WTC11 (cell line): ENCODE measurements around the gene ZNF490. TPM values are rescaled to one million over a fixed set of nuclear protein-coding genes. Genes with fewer than 3 reads are reported as not detected.

Experiments
- ATAC-seq: fragments of 200-7000 bp; cut with Tn5 transposase; 2 replicates; pipeline ENCODE4 v1.10.0; 2021; ENCODE audit warnings: mild to moderate bottlenecking, moderate library complexity
- CTCF ChIA-PET: fragments of 300-600 bp; sonication (Branson Sonifier 250); formaldehyde crosslinking; loops from one replicate; lab custom pipeline; 2021; ENCODE audit warnings: antibody characterized with exemption; lab: Charles Lee
- POLR2A ChIA-PET: fragments of 350-600 bp; sonication (Branson Sonifier 250); formaldehyde crosslinking; loops from one replicate; lab custom pipeline; 2021; ENCODE audit warnings: antibody characterized with exemption; lab: Charles Lee
- DNase-seq: peaks from one replicate; pipeline ENCODE4 v3.0.0; 2021; ENCODE audit warnings: low spot score
- H3K27ac Mint-ChIP-seq: 2 replicates; pipeline ENCODE4 v1.8.0; 2021; ENCODE audit warnings: mixed read lengths
- H3K27me3 Mint-ChIP-seq: 2 replicates; pipeline ENCODE4 v1.8.0; 2021; ENCODE audit warnings: low read depth, mild to moderate bottlenecking, moderate library complexity, mixed read lengths
- H3K36me3 Mint-ChIP-seq: 2 replicates; pipeline ENCODE4 v1.8.0; 2021; ENCODE audit warnings: mixed read lengths
- H3K4me1 Mint-ChIP-seq: 2 replicates; pipeline ENCODE4 v1.8.0; 2022; ENCODE audit warnings: mixed read lengths
- H3K4me3 Mint-ChIP-seq: 2 replicates; pipeline ENCODE4 v1.8.0; 2021; ENCODE audit warnings: mild to moderate bottlenecking, moderate library complexity, mixed read lengths
- H3K9me3 Mint-ChIP-seq: 2 replicates; pipeline ENCODE4 v1.8.0; 2021; ENCODE audit warnings: mixed read lengths
- ARID4B ChIP-seq: sonication (generic); formaldehyde crosslinking; IDR thresholded peaks from 2 replicates; pipeline ENCODE4 v1.8.0; 2023; ENCODE audit warnings: missing genetic modification reagents, mild to moderate bottlenecking, borderline replicate concordance
- ATF1 ChIP-seq: sonication (generic); formaldehyde crosslinking; IDR thresholded peaks from 2 replicates; pipeline ENCODE4 v1.8.1; 2023; ENCODE audit warnings: mild to moderate bottlenecking, moderate library complexity, missing genetic modification reagents
- CREB1 ChIP-seq: sonication (generic); formaldehyde crosslinking; IDR thresholded peaks from 2 replicates; pipeline ENCODE4 v1.8.0; 2023; ENCODE audit warnings: mild to moderate bottlenecking, missing genetic modification reagents
- FOXJ3 ChIP-seq: sonication (generic); formaldehyde crosslinking; IDR thresholded peaks from 2 replicates; pipeline ENCODE4 v1.9.0; 2021; ENCODE audit warnings: missing genetic modification reagents, mild to moderate bottlenecking, borderline replicate concordance
- GABPB1 ChIP-seq: sonication (generic); formaldehyde crosslinking; IDR thresholded peaks from 2 replicates; pipeline ENCODE4 v1.8.1; 2023; ENCODE audit warnings: mild to moderate bottlenecking, missing genetic modification reagents
- JAZF1 ChIP-seq: fragments of 250-450 bp; sonication (Bioruptor Pico); IDR thresholded peaks from 2 replicates; pipeline ENCODE4 v1.9.0; 2021; ENCODE audit warnings: moderate library complexity, mild to moderate bottlenecking, inconsistent platforms
- JUN ChIP-seq: sonication (generic); formaldehyde crosslinking; IDR thresholded peaks from 2 replicates; pipeline ENCODE4 v1.8.0; 2023; ENCODE audit warnings: mild to moderate bottlenecking, missing genetic modification reagents
- PRRX2 ChIP-seq: fragments of 250-450 bp; sonication (Bioruptor Pico); IDR thresholded peaks from 2 replicates; pipeline ENCODE4 v1.8.0; 2021; ENCODE audit warnings: mild to moderate bottlenecking
- RELA ChIP-seq: sonication (generic); formaldehyde crosslinking; IDR thresholded peaks from 2 replicates; pipeline ENCODE4 v1.8.1; 2022; ENCODE audit warnings: missing genetic modification reagents, mild to moderate bottlenecking, borderline replicate concordance
- RORB ChIP-seq: fragments of 250-450 bp; sonication (Bioruptor Pico); IDR thresholded peaks from 2 replicates; pipeline ENCODE4 v1.9.0; 2021; ENCODE audit warnings: mild to moderate bottlenecking
- STAT6 ChIP-seq: sonication (generic); formaldehyde crosslinking; conservative IDR thresholded peaks from 2 replicates; pipeline ENCODE4 v1.8.1; 2023; ENCODE audit warnings: mild to moderate bottlenecking, low read depth, missing genetic modification reagents, moderate library complexity
- ZNF219 ChIP-seq: sonication (generic); formaldehyde crosslinking; IDR thresholded peaks from 2 replicates; pipeline ENCODE4 v1.8.0; 2023; ENCODE audit warnings: missing genetic modification reagents, mild to moderate bottlenecking, borderline replicate concordance
- total RNA-seq: library from RNA; stranded (reverse); gene quantifications from 3 replicates; pipeline ENCODE4 v1.2.3, GENCODE V29; 2021
- TF ChIP-seq, protein P1 (sequence below): sonication (generic); formaldehyde crosslinking; IDR thresholded peaks from 2 replicates; pipeline ENCODE4 v1.8.0; 2022; ENCODE audit warnings: mild to moderate bottlenecking, missing genetic modification reagents
- TF ChIP-seq, protein P2 (sequence below): fragments of 250-450 bp; sonication (Bioruptor Pico); IDR thresholded peaks from 2 replicates; pipeline ENCODE4 v1.9.0; 2021; ENCODE audit warnings: mild to moderate bottlenecking
- TF ChIP-seq, protein P3 (sequence below): sonication (generic); formaldehyde crosslinking; IDR thresholded peaks from 2 replicates; pipeline ENCODE4 v1.8.1; 2023; ENCODE audit warnings: mild to moderate bottlenecking, missing genetic modification reagents
- TF ChIP-seq, protein P4 (sequence below): sonication (generic); formaldehyde crosslinking; IDR thresholded peaks from 2 replicates; pipeline ENCODE4 v1.8.0; 2022; ENCODE audit warnings: mild to moderate bottlenecking, missing genetic modification reagents
- TF ChIP-seq, protein P5 (sequence below): fragments of 250-450 bp; sonication (Bioruptor Pico); conservative IDR thresholded peaks from 2 replicates; pipeline ENCODE4 v1.9.0; 2021; ENCODE audit warnings: mild to moderate bottlenecking

ZNF490 gene
- total RNA-seq, 1 experiment from 2014 or later: 7.3 TPM

GRCh38 chr19:12544401-12544876, 66.2 kb downstream of the ZNF490 start:
- POLR2A ChIA-PET: no interaction called here
- H3K27ac Mint-ChIP-seq: no peak overlapping the region
- H3K4me1 Mint-ChIP-seq: peaks cover 11% of the 10 kb centered on the region
- no peak overlapping the region for H3K4me3 Mint-ChIP-seq
- CTCF ChIA-PET: interaction anchor here (0.5 kb wide), 1 partner anchor 138 kb away, joined by 3 read pairs; no protein-coding TSS in a partner anchor
- no peaks in the 10 kb centered on the region for H3K27me3 Mint-ChIP-seq
- peaks cover 18% of the 10 kb centered on the region for H3K9me3 Mint-ChIP-seq
- DNase-seq (no peak), ATAC-seq (no peak)
- TF ChIP-seq, protein P1, sequence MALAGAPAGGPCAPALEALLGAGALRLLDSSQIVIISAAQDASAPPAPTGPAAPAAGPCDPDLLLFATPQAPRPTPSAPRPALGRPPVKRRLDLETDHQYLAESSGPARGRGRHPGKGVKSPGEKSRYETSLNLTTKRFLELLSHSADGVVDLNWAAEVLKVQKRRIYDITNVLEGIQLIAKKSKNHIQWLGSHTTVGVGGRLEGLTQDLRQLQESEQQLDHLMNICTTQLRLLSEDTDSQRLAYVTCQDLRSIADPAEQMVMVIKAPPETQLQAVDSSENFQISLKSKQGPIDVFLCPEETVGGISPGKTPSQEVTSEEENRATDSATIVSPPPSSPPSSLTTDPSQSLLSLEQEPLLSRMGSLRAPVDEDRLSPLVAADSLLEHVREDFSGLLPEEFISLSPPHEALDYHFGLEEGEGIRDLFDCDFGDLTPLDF (CRISPR knock-in tag): no peak
- TF ChIP-seq FOXJ3 (CRISPR knock-in tag) (no peak), ATF1 (CRISPR knock-in tag) (no peak), GABPB1 (CRISPR knock-in tag) (no peak), ZNF219 (CRISPR knock-in tag) (no peak), JUN (CRISPR knock-in tag) (no peak)
- TF ChIP-seq, protein P2, sequence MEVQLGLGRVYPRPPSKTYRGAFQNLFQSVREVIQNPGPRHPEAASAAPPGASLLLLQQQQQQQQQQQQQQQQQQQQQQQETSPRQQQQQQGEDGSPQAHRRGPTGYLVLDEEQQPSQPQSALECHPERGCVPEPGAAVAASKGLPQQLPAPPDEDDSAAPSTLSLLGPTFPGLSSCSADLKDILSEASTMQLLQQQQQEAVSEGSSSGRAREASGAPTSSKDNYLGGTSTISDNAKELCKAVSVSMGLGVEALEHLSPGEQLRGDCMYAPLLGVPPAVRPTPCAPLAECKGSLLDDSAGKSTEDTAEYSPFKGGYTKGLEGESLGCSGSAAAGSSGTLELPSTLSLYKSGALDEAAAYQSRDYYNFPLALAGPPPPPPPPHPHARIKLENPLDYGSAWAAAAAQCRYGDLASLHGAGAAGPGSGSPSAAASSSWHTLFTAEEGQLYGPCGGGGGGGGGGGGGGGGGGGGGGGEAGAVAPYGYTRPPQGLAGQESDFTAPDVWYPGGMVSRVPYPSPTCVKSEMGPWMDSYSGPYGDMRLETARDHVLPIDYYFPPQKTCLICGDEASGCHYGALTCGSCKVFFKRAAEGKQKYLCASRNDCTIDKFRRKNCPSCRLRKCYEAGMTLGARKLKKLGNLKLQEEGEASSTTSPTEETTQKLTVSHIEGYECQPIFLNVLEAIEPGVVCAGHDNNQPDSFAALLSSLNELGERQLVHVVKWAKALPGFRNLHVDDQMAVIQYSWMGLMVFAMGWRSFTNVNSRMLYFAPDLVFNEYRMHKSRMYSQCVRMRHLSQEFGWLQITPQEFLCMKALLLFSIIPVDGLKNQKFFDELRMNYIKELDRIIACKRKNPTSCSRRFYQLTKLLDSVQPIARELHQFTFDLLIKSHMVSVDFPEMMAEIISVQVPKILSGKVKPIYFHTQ (CRISPR knock-in tag): no peak
- H3K36me3 Mint-ChIP-seq: peaks cover 51% of the 10 kb centered on the region

GRCh38 chr19:12543855-12544254, 66.8 kb downstream of the ZNF490 start:
- H3K9me3 Mint-ChIP-seq: peaks cover 18% of the 10 kb centered on the region
- no peak overlapping the region for H3K4me3 Mint-ChIP-seq
- H3K27me3 Mint-ChIP-seq: no peaks in the 10 kb centered on the region
- H3K4me1 Mint-ChIP-seq: peaks cover 6% of the 10 kb centered on the region; the same call in 1 of the 2 replicates
- ChIA-PET CTCF (no interaction called here), POLR2A (no interaction called here)
- no peak for ATAC-seq
- peaks cover 48% of the 10 kb centered on the region for H3K36me3 Mint-ChIP-seq
- DNase-seq: no peak
- no peak overlapping the region for H3K27ac Mint-ChIP-seq
- no peak for TF ChIP-seq ARID4B
- TF ChIP-seq, protein P3, sequence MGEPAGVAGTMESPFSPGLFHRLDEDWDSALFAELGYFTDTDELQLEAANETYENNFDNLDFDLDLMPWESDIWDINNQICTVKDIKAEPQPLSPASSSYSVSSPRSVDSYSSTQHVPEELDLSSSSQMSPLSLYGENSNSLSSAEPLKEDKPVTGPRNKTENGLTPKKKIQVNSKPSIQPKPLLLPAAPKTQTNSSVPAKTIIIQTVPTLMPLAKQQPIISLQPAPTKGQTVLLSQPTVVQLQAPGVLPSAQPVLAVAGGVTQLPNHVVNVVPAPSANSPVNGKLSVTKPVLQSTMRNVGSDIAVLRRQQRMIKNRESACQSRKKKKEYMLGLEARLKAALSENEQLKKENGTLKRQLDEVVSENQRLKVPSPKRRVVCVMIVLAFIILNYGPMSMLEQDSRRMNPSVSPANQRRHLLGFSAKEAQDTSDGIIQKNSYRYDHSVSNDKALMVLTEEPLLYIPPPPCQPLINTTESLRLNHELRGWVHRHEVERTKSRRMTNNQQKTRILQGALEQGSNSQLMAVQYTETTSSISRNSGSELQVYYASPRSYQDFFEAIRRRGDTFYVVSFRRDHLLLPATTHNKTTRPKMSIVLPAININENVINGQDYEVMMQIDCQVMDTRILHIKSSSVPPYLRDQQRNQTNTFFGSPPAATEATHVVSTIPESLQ (CRISPR knock-in tag): no peak
- no peak for TF ChIP-seq ATF1 (CRISPR knock-in tag)
- TF ChIP-seq, protein P4, sequence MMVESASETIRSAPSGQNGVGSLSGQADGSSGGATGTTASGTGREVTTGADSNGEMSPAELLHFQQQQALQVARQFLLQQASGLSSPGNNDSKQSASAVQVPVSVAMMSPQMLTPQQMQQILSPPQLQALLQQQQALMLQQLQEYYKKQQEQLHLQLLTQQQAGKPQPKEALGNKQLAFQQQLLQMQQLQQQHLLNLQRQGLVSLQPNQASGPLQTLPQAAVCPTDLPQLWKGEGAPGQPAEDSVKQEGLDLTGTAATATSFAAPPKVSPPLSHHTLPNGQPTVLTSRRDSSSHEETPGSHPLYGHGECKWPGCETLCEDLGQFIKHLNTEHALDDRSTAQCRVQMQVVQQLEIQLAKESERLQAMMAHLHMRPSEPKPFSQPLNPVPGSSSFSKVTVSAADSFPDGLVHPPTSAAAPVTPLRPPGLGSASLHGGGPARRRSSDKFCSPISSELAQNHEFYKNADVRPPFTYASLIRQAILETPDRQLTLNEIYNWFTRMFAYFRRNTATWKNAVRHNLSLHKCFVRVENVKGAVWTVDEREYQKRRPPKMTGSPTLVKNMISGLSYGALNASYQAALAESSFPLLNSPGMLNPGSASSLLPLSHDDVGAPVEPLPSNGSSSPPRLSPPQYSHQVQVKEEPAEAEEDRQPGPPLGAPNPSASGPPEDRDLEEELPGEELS (CRISPR knock-in tag): no peak
- no peak for TF ChIP-seq CREB1
- TF ChIP-seq, protein P5, sequence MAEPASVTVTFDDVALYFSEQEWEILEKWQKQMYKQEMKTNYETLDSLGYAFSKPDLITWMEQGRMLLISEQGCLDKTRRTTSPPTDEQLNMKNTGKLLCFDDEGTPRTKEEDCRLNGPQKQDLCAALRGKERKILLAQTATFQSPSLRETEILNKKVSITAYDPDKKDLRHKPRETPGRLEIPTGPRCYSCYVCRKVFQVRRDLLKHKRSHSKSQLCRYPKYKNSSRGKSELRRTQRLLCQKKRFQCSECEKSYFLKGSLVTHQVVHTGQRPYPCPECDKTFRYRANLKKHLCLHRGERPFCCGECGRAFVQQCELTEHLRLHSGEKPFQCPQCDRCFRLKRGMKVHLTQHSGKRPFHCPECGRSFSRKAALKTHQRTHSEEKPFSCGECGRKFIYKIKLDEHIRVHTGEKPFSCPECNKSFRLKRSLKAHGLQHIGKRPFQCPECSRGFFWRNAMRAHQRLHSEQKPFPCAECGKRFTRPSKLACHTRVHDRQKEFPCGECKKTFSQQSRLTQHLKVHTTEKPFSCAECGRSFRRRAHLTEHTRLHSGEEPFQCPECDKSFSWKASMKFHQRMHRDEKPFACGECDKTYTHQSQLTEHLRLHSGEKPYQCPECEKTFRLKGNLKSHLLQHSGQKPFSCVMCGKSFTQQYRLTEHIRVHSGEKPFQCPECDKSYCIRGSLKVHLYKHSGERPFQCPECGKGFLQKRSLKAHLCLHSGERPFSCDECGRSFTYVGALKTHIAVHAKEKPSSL (CRISPR knock-in tag): no peak
- TF ChIP-seq STAT6: no peak
- no peak for TF ChIP-seq JAZF1
- TF ChIP-seq RELA (CRISPR knock-in tag): no peak
- TF ChIP-seq PRRX2 (CRISPR knock-in tag): no peak
- no peak for TF ChIP-seq RORB (CRISPR knock-in tag)
